Activated B cell treated with CpG ODN at 0.5 μM for 24 hours (primary cell): ENCODE data around the gene ATG2A. TPM values are rescaled to one million over a fixed set of nuclear protein-coding genes. Genes with fewer than 3 reads are reported as not detected.
A peak's percentile ranks its signal among the peaks of the same experiment; 100 is the strongest.

Source experiments
- ATAC-seq: fragments of 200-7000 bp; cut with Tn5 transposase; one replicate; pipeline ENCODE4 v1.10.0; 2021; ENCODE audit warnings: low read depth, mild to moderate bottlenecking, moderate library complexity
- CTCF ChIA-PET: fragments of 350-600 bp; sonication (Branson Sonifier 250); formaldehyde crosslinking; loops from one replicate; lab custom pipeline; 2021; ENCODE audit warnings: antibody characterized with exemption; lab: Charles Lee
- POLR2A ChIA-PET: fragments of 350-600 bp; sonication (Branson Sonifier 250); formaldehyde crosslinking; loops from one replicate; lab custom pipeline; 2021; ENCODE audit warnings: antibody characterized with exemption; lab: Charles Lee
- DNase-seq: peaks from one replicate; pipeline ENCODE4 v3.0.0; 2022
- H3K27ac Mint-ChIP-seq: one replicate; pipeline ENCODE4 v1.8.0; 2020; ENCODE audit warnings: mixed read lengths
- H3K27me3 Mint-ChIP-seq: one replicate; pipeline ENCODE4 v1.8.0; 2021; ENCODE audit warnings: mixed read lengths
- H3K36me3 Mint-ChIP-seq: one replicate; pipeline ENCODE4 v1.8.0; 2021; ENCODE audit warnings: low read depth, mixed read lengths
- H3K4me1 Mint-ChIP-seq: one replicate; pipeline ENCODE4 v1.8.0; 2021; ENCODE audit warnings: mixed read lengths
- H3K4me3 Mint-ChIP-seq: one replicate; pipeline ENCODE4 v1.8.0; 2020; ENCODE audit warnings: mild to moderate bottlenecking, mixed read lengths
- H3K9me3 Mint-ChIP-seq: one replicate; pipeline ENCODE4 v1.8.0; 2020; ENCODE audit warnings: mixed read lengths
- CTCF ChIP-seq: fragments of 200-600 bp; IDR thresholded peaks from one replicate; pipeline ENCODE4 v1.8.0; 2022; ENCODE audit warnings: antibody characterized with exemption, mild to moderate bottlenecking
- intact Hi-C: fragments of 100-400 bp; cut with micrococcal nuclease; formaldehyde crosslinking; loops from one replicate; pipeline ENCODE4 v1.15.1; 2024
- total RNA-seq: library from RNA; stranded (reverse); gene quantifications from 2 replicates; pipeline ENCODE4 v1.2.3, GENCODE V29; 2022

ATG2A gene
- total RNA-seq, 1 donor from 2014 or later = 35.0 TPM

- TF ChIP-seq CTCF = no peak
- Mint-ChIP-seq H3K27me3 (no peaks in the 10 kb centered on the region), H3K9me3 (no peaks in the 10 kb centered on the region), H3K4me3 (peak overlapping the region; percentile 71), H3K36me3 (peaks cover 40% of the 10 kb centered on the region), H3K27ac (peak overlapping the region; percentile 95), H3K4me1 (peaks cover 90% of the 10 kb centered on the region)
- intact Hi-C loops = loop anchor here (1.0 to 2.0 kb wide), 7 partner anchors 8 to 266 kb away; partner anchors contain the start of genes EHD1, MAP4K2, SF1 and ZNHIT2
- DNase-seq (peak; percentile 78), ATAC-seq (peak; percentile 65)
- ChIA-PET CTCF (interaction anchor here (1.4 to 12.6 kb wide), 5 partner anchors 13 to 63 kb away, joined by 3 to 213 read pairs (median 18); partner anchors contain the start of gene EHD1), POLR2A (interaction anchor here (0.5 to 27.6 kb wide), 28 partner anchors 13 to 648 kb away, joined by 3 to 1194 read pairs (median 4); partner anchors contain the start of genes CCDC88B, EHD1, FAU and MALAT1)
Measured at GRCh38 chr11:64850979-64851567, 65.9 kb downstream of the ATG2A start.

GRCh38 chr11:64849598-64850356 is 67.2 kb downstream of the ATG2A start:
- H3K27ac Mint-ChIP-seq = peak overlapping the region; percentile 93
- peaks cover 28% of the 10 kb centered on the region for H3K36me3 Mint-ChIP-seq
- H3K4me3 Mint-ChIP-seq = peak overlapping the region; percentile 32
- intact Hi-C loops = loop anchor here (2.0 to 10.0 kb wide), 5 partner anchors 47 to 415 kb away; partner anchors contain the start of genes CAPN1, MAP4K2, POLA2 and SF1
- H3K4me1 Mint-ChIP-seq = peaks cover 83% of the 10 kb centered on the region
- ChIA-PET POLR2A (interaction anchor here (0.6 to 27.6 kb wide), 11 partner anchors 15 to 268 kb away, joined by 3 to 1194 read pairs (median 10); partner anchors contain the start of genes ARL2, EHD1, PPP2R5B and RASGRP2), CTCF (interaction anchor here (0.6 to 12.6 kb wide), 7 partner anchors 14 to 480 kb away, joined by 3 to 310 read pairs (median 16); partner anchors contain the start of gene EHD1)
- ATAC-seq (no peak), DNase-seq (no peak)
- no peak for TF ChIP-seq CTCF
- no peaks in the 10 kb centered on the region for H3K27me3 Mint-ChIP-seq
- no peaks in the 10 kb centered on the region for H3K9me3 Mint-ChIP-seq

GRCh38 chr11:64848826-64849597 is 68.0 kb downstream of the ATG2A start:
- Mint-ChIP-seq H3K4me1 (peaks cover 75% of the 10 kb centered on the region), H3K4me3 (peak overlapping the region; percentile 74), H3K9me3 (no peaks in the 10 kb centered on the region), H3K36me3 (peaks cover 20% of the 10 kb centered on the region), H3K27ac (peak overlapping the region; percentile 93), H3K27me3 (no peaks in the 10 kb centered on the region)
- intact Hi-C loops = loop anchor here (10.0 kb wide), 2 partner anchors 336 to 416 kb away; partner anchors contain the start of genes CAPN1 and POLA2
- ChIA-PET POLR2A (interaction anchor here (0.6 to 27.6 kb wide), 22 partner anchors 8 to 273 kb away, joined by 3 to 1194 read pairs (median 6); partner anchors contain the start of genes ARL2, BATF2, EHD1 and FAU), CTCF (interaction anchor here (0.6 to 12.6 kb wide), 18 partner anchors 15 to 481 kb away, joined by 3 to 310 read pairs (median 6); partner anchors contain the start of genes ARL2, BATF2, CAPN1 and EHD1)
- peak; percentile 62 for DNase-seq
- TF ChIP-seq CTCF = no peak
- peak; percentile 21 for ATAC-seq

GRCh38 chr11:64848214-64848825 is 68.7 kb downstream of the ATG2A start:
- POLR2A ChIA-PET = interaction anchor here (0.6 to 27.6 kb wide), 23 partner anchors 8 to 274 kb away, joined by 3 to 1194 read pairs (median 6); partner anchors contain the start of genes ARL2, BATF2, EHD1 and FAU
- intact Hi-C loops = loop anchor here (10.0 kb wide), 2 partner anchors 336 to 416 kb away; partner anchors contain the start of genes CAPN1 and POLA2
- no peak for DNase-seq

More at GRCh38 chr11:64848214-64848825, 68.7 kb downstream of the ATG2A start:
- no peaks in the 10 kb centered on the region for H3K27me3 Mint-ChIP-seq
- H3K4me3 Mint-ChIP-seq = peak overlapping the region; percentile 74
- peaks cover 13% of the 10 kb centered on the region for H3K36me3 Mint-ChIP-seq
- no peaks in the 10 kb centered on the region for H3K9me3 Mint-ChIP-seq
- H3K4me1 Mint-ChIP-seq = peaks cover 74% of the 10 kb centered on the region
- CTCF ChIA-PET = interaction anchor here (0.5 to 12.6 kb wide), 25 partner anchors 16 to 505 kb away, joined by 3 to 310 read pairs (median 5); partner anchors contain the start of genes ARL2, BATF2, CAPN1 and EHD1
- no peak for ATAC-seq
- peak overlapping the region; percentile 93 for H3K27ac Mint-ChIP-seq
- no peak for TF ChIP-seq CTCF
